Heart left ventricle (tissue), 16 donors: ENCODE results near the gene RTP3. TPM values are rescaled to one million over a fixed set of nuclear protein-coding genes. Genes with fewer than 3 reads are reported as not detected.

Source experiments
- ATAC-seq, 4 donors: fragments of 200-7000 bp; cut with Tn5 transposase; one replicate each; pipeline ENCODE4 v1.9.1; 2020 to 2022; ENCODE audit warnings: moderate library complexity in 4 of 4, mild to moderate bottlenecking in 3 of 4, moderate number of reproducible peaks in 1 of 4
- DNase-seq, 5 donors: peaks; one replicate each; pipeline ENCODE4 v3.0.0-alpha.2; 2020
- H3K27ac ChIP-seq, 12 donors: fragments of 200-600 bp; sonication (generic) in 4 of 12; one replicate each; pipeline versions ENCODE4 v1.5.0 to v1.8.0; 2016 to 2022; ENCODE audit warnings: mild to moderate bottlenecking in 2 of 12
- H3K27me3 ChIP-seq, 9 donors: fragments of 200-600 bp; sonication (generic) in 2 of 9; one replicate each; pipeline versions ENCODE4 v1.5.1 to v1.8.0; 2016 to 2022; ENCODE audit warnings: mild to moderate bottlenecking in 3 of 9
- H3K36me3 ChIP-seq, 9 donors: fragments of 200-600 bp; sonication (generic) in 2 of 9; one replicate each; pipeline versions ENCODE4 v1.5.0 to v1.8.0; 2018 to 2022; ENCODE audit warnings: mild to moderate bottlenecking in 2 of 9
- H3K4me1 ChIP-seq, 12 donors: fragments of 200-600 bp; sonication (generic) in 4 of 12; one replicate each; pipeline versions ENCODE4 v1.5.0 to v1.8.0; 2016 to 2022; ENCODE audit warnings: mild to moderate bottlenecking in 3 of 12
- H3K4me3 ChIP-seq, 12 donors: fragments of 200-600 bp; sonication (generic) in 4 of 12; one replicate each; pipeline versions ENCODE4 v1.5.0 to v1.8.0; 2017 to 2022; ENCODE audit warnings: mild to moderate bottlenecking in 9 of 12, moderate library complexity in 4 of 12
- H3K9me3 ChIP-seq, 12 donors: fragments of 200-600 bp; sonication (generic) in 4 of 12; one replicate each; pipeline versions ENCODE4 v1.5.0 to v1.8.0; 2016 to 2022; ENCODE audit warnings: mild to moderate bottlenecking in 1 of 12
- POLR2A ChIP-seq, 2 donors: fragments of 450-650 bp; IDR thresholded peaks; one replicate each; pipeline ENCODE4 v1.6.1; 2017; ENCODE audit warnings: antibody characterized with exemption in 2 of 2, mild to moderate bottlenecking in 2 of 2, moderate library complexity in 2 of 2
- WGBS, 4 donors: extraction: QIAGEN DNeasy Blood & Tissue Kit in 2 of 4; methylation state at CpG; one replicate each; pipeline versions ENCODE4 v1.1.5 to v1.1.7; 2013 to 2018; 5-methylcytosine and 5-hydroxymethylcytosine counted together
- intact Hi-C, 10 donors: fragments of 100-400 bp; cut with DNase I; formaldehyde crosslinking; loops; one replicate each; pipeline versions ENCODE4 v1.11.1 to v1.14.2; 2022
- polyA plus RNA-seq, 2 donors: library from polyadenylated mRNA; stranded (reverse); fragments of 200-250 nt; gene quantifications; one replicate each; pipeline ENCODE4 v1.2.3, GENCODE V29; 2013
- total RNA-seq, 9 donors: library from RNA; depleted of rRNA in 2 of 9; stranded (reverse); fragments of >200 nt in 2 of 9; fragmentation: NEBNext Ultra II Directional in 3 of 9; extraction: Animal tissue kit (Norgen Biotek cat#: 25700) in 3 of 9; gene quantifications; one replicate each; pipeline versions ENCODE4 v1.1.0 to v1.2.4, GENCODE V29; 2016 to 2023
- TF ChIP-seq, protein P1 (sequence below), 12 donors: fragments of 200-600 bp; sonication (generic) in 4 of 12; IDR thresholded peaks; one replicate each; pipeline versions ENCODE4 v1.5.0 to v1.8.0; 2018 to 2022; ENCODE audit warnings: antibody characterized with exemption in 12 of 12, mild to moderate bottlenecking in 5 of 12
- donor health status: ischemic (EF 13 %, LVEDD 7.1; RV severe dilation, severe dysfunction).
- donor health status: healthy with polysubstance abuse.
- donor health status: DM: no; HTN: yes; CAD: no.
- donor health status: DM: no; HTN: no; CAD: no.
- donor health status: ischemic (EF 25% LVEDD 6.9; RV normal size, moderate dysfunction).
- donor health status: ischemic (EF 25% LVEDD 5.7; RV mildly dilated, moderate dysfunction).
- donor health status: healthy.
- donor health status: DM: yes; HTN: yes; CAD: no.
- donor health status: ischemic (EF 35%, LVEDD 5.7; RV mildly dilated, moderate dysfunction).
- donor health status: nonischemic (EF 11% LVEDD 7.7; RV severe dilation, severe dysfunction).
- donor health status: DM: yes; HTN: yes; CAD: no.
- donor health status: PGD.
- donor health status: ischemic (EF 29% LVEDD 5.4; RV normal size, mild dysfunction).
- donor health status: nonischemic (EF 23%, LVEDD 6.1; RV moderate dilation, normal function).

RTP3 gene
- total and polyA plus RNA-seq, 11 donors: not detected

DNA sequence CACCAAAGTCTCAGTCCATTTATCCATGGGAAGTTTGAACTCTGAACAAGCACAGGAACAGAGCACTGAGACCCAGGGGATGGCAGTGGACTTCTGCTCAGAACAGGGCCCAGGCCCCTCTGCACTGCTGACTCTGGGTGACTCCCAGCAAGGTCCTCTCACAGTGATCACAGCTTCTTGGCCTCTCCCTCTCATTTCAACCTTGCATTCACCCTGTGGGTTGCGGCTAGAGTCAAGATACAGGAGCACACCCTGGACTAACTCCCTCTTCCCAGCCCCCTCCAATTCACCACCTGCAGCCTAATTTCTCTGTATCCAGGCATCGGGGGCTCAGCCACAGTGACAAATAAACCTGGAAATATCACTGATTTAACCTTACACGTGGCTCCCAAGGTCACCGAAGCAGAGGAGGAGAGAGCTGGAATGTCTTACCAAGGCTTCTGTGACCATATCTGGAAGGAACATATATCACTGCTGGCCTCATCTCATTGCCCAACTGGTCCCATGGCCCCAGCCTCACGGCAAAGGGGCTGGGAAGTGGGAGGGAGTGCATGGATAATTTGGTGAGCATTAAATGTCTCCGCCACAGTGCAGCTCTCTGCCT lies 1.2 kb downstream of the RTP3 start:
- DNase-seq: no peak
- Histone ChIP-seq H3K36me3 (no peaks in the 10 kb centered on the region), H3K27me3 (no peaks in the 10 kb centered on the region), H3K4me3 (no peak overlapping the region), H3K27ac (no peak overlapping the region), H3K9me3 (no peaks in the 10 kb centered on the region), H3K4me1 (peaks cover 0 to 33% (median 5%) of the 10 kb centered on the region in 12 donors)
- WGBS, 4 donors: 60 to 66% (median 65%) methylated on average over 6 of the region's 6 CpGs
- peak in 2 of 4 donors; percentile 23 to 53 for ATAC-seq
- TF ChIP-seq POLR2A (IDR thresholded peaks at IDR 0.05): no peak
- TF ChIP-seq, protein P1, sequence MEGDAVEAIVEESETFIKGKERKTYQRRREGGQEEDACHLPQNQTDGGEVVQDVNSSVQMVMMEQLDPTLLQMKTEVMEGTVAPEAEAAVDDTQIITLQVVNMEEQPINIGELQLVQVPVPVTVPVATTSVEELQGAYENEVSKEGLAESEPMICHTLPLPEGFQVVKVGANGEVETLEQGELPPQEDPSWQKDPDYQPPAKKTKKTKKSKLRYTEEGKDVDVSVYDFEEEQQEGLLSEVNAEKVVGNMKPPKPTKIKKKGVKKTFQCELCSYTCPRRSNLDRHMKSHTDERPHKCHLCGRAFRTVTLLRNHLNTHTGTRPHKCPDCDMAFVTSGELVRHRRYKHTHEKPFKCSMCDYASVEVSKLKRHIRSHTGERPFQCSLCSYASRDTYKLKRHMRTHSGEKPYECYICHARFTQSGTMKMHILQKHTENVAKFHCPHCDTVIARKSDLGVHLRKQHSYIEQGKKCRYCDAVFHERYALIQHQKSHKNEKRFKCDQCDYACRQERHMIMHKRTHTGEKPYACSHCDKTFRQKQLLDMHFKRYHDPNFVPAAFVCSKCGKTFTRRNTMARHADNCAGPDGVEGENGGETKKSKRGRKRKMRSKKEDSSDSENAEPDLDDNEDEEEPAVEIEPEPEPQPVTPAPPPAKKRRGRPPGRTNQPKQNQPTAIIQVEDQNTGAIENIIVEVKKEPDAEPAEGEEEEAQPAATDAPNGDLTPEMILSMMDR (IDR thresholded peaks at IDR 0.05): no peak
- intact Hi-C loops: loop anchor here in 1 of 10 donors (5.0 kb wide), 1 partner anchor 53 kb away; no protein-coding TSS in a partner anchor

DNA sequence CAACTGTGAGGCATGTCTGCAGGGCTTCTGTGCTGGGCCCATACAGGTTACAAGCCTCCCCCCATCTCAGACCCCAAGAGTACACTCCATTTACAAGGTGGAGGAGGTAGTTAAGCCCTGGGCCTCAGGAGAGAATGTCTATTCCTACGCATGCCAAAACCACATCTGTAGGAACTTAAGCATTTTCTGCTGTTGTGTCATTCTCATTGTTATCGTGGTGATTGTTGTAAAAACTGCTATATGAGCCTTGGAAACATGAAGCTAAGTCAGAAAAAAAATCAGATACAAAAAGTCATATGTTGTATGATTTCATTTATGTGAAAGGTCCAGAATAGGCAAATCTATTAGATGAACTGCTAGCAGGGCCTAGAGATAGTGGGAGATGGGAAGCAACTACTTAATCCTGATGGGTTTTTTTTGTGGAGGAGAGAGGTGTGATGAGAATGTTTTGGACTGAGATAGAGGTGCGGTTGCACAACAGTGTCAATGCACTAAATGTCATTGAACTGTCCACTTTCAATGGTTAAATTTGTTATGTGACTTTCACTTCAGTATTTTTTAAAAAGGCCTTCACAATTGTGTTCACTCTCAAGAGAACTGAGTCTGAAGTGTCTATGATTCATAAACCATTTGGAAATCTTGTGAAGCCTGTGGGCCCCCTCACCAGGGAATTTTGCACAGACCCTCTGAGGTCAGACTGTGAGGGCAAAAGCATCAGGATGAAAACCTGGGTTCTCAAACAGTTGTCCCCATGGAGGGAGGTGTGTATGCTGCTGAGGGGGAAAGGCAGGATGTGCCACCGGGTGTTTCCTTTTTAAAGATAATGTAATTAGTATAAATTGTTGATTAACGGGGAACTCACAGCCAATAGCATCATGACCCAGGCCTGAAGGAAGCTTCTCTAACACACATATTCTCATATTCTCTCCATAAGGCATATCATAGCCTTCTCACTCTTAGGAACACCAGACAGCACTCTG lies 3.2 kb downstream of the RTP3 start:
- no peak overlapping the region for H3K27ac ChIP-seq
- intact Hi-C loops: no loop called here

DNA sequence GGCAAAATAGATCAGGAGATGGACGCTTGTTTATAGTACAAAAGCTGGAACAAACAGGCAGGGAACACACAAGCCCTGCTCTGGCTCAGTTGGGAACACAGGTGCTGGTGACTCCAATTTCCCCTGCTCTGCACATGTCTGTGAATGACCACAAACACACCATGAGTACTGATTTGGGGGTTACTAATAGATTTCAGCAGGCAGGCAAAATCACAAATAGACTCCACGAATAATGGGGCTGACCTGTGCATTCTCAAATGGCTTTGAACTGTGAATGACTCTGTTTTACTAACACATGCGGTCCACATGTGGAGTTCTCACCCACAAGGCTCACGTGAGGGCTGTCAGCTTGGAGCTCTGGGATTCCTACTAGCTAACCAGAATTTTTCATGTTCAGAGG lies 3.9 kb downstream of the RTP3 start:
- Histone ChIP-seq H3K27me3 (no peaks in the 10 kb centered on the region), H3K4me3 (no peak overlapping the region), H3K4me1 (peaks cover 0 to 22% (median 0%) of the 10 kb centered on the region in 12 donors), H3K9me3 (no peaks in the 10 kb centered on the region), H3K27ac (no peak overlapping the region), H3K36me3 (no peaks in the 10 kb centered on the region)
- no peak for TF ChIP-seq POLR2A (IDR thresholded peaks at IDR 0.05)
- TF ChIP-seq, protein P1 (IDR thresholded peaks at IDR 0.05): no peak
- intact Hi-C loops: no loop called here
- DNase-seq (no peak), ATAC-seq (no peak)
- WGBS, 4 donors: 70 to 88% (median 81%) methylated on average over 4 of the region's 4 CpGs

More for the DNA sequence above, 3.2 kb downstream of the RTP3 start:
- no peaks in the 10 kb centered on the region for H3K36me3 ChIP-seq
- no peak for ATAC-seq
- no peak for DNase-seq
- H3K27me3 ChIP-seq: no peaks in the 10 kb centered on the region
- no peaks in the 10 kb centered on the region for H3K9me3 ChIP-seq
- TF ChIP-seq, protein P1 (IDR thresholded peaks at IDR 0.05): no peak
- no peak for TF ChIP-seq POLR2A (IDR thresholded peaks at IDR 0.05)
- H3K4me3 ChIP-seq: no peak overlapping the region
- WGBS, 4 donors: 64 to 73% (median 65%) methylated on average over 5 of the region's 5 CpGs
- H3K4me1 ChIP-seq: peaks cover 0 to 29% (median 2%) of the 10 kb centered on the region in 12 donors
